Measurements from ENCODE around the gene F2RL3. TPM values are rescaled to one million over a fixed set of nuclear protein-coding genes. Genes with fewer than 3 reads are reported as not detected.

F2RL3 gene
- total and polyA plus RNA-seq, 2 of the 8 experiments (the other 6 are each of a cell fraction or from before 2014, with no cell fraction given): not detected

DNA sequence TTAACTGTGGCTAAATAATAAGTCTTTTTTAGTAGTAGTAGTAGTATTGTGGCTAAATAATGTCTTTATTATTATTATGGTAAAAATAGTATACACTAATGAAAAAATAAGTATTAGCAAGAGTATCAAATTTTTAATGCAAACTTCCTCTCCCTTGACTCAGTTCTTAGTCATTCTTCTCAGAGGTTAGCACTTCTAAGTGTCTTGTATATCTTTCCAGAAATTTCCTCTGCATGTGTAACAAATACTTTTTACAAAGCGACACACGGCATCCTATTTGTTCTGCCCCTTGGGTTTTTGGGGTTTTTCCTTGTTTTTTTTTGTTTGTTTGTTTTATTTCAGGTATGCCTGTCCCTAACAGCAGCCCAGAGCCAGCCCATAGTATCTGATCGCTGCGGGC is 38.7 kb upstream of the F2RL3 start:
- Histone ChIP-seq H3K14ac (ENCODE audit: insufficient read length) (no peak overlapping the region), H3K27ac (ENCODE audit: low read depth, low read length) (no peak overlapping the region), H2AK5ac (ENCODE audit: low read depth, low read length) (no peak overlapping the region), H4K8ac (ENCODE audit: extremely low read depth, insufficient read depth, low read length) (no peak overlapping the region), H4K91ac (replicated peaks; ENCODE audit: insufficient read length, low read length) (no peak overlapping the region), H3K79me2 (ENCODE audit: control insufficient read depth in 1 of 2, insufficient read depth in 2 of 2, low read length in 2 of 2) (no peaks in the 10 kb centered on the region), H3K23me2 (ENCODE audit: low read depth, low read length) (no peaks in the 10 kb centered on the region), H3K18ac (ENCODE audit: extremely low read depth, low read length) (no peak overlapping the region), H3K27me3 (replicated peaks in 1 of 4; ENCODE audit: control insufficient read depth in 3 of 4, extremely low read depth in 1 of 4, insufficient read depth in 3 of 4, low read length in 3 of 4) (no peaks in the 10 kb centered on the region), H2BK12ac (ENCODE audit: low read depth, low read length) (no peak overlapping the region), H3K4me2 (ENCODE audit: insufficient read depth in 1 of 2, low read depth in 2 of 2, low read length in 2 of 2) (no peak overlapping the region), H2AFZ (ENCODE audit: low read length) (no peak overlapping the region), H2BK20ac (ENCODE audit: low read length) (no peak overlapping the region), H2BK120ac (replicated peaks; ENCODE audit: low read depth, low read length) (no peak overlapping the region), H4K5ac (ENCODE audit: insufficient read length, low read depth, low read length) (no peak overlapping the region), H3K4ac (replicated peaks; ENCODE audit: insufficient read length, low read depth, low read length) (no peak overlapping the region), H3K23ac (ENCODE audit: insufficient read length) (no peak overlapping the region), H3K4me1 (replicated peaks in 1 of 4; ENCODE audit: control insufficient read depth in 3 of 4, insufficient read depth in 4 of 4, low read length in 3 of 4) (no peaks in the 10 kb centered on the region; a peak in 1 of 7 replicates), H2BK15ac (ENCODE audit: low read length) (no peak overlapping the region), H3K79me1 (ENCODE audit: low read depth, low read length) (no peaks in the 10 kb centered on the region), H3K36me3 (ENCODE audit: control insufficient read depth in 2 of 4, insufficient read depth in 4 of 4, low read length in 3 of 4) (peaks cover 25 to 85% (median 62%) of the 10 kb centered on the region in 4 experiments), H3K4me3 (ENCODE audit: extremely low read depth in 1 of 4, insufficient read depth in 2 of 4, low read depth in 3 of 4, low read length in 4 of 4) (no peak overlapping the region), H3K9ac (replicated peaks in 1 of 4; ENCODE audit: extremely low read depth in 1 of 4, low read depth in 3 of 4, low read length in 3 of 4) (no peak overlapping the region), H4K20me1 (replicated peaks in 1 of 2; ENCODE audit: control insufficient read depth in 1 of 2, insufficient read depth in 2 of 2, low read length in 2 of 2) (peaks cover 10 to 16% of the 10 kb centered on the region in 2 experiments), H3K9me3 (ENCODE audit: insufficient read depth in 2 of 2, low read depth in 1 of 2, low read length in 1 of 2) (no peaks in the 10 kb centered on the region), H2BK5ac (ENCODE audit: low read depth, low read length) (no peak overlapping the region), H3K56ac (replicated peaks; ENCODE audit: insufficient read length, low read depth, low read length) (no peak overlapping the region)
- TF ChIP-seq SUZ12 (IDR thresholded peaks at IDR 0.05; ENCODE audit: low read length) (no peak), JUND (IDR thresholded peaks at IDR 0.05; ENCODE audit: low read length) (no peak), GTF2F1 (IDR thresholded peaks at IDR 0.05; ENCODE audit: borderline replicate concordance, low read depth, low read length) (no peak), SRF (IDR thresholded peaks at IDR 0.05; ENCODE audit: low read depth, low read length) (no peak)
- POLR2A ChIA-PET (ENCODE audit: partially characterized antibody): interaction anchor here (0.6 kb wide), 1 partner anchor 43 kb away, joined by 3 read pairs; no protein-coding TSS in a partner anchor
- CTCF ChIA-PET (ENCODE audit: partially characterized antibody): no interaction called here
- WGBS, 2 experiments (ENCODE audit: extremely low coverage in 1 of 2, insufficient coverage in 1 of 2, insufficient read length in 1 of 2, insufficient replicate concordance in 2 of 2, low coverage in 1 of 2, low lambda C conversion rate in 2 of 2, missing lambda C conversion rate in 1 of 2): 95% methylated on average over 4 of the region's 4 CpGs; no CpG with 5 or more reads in 1 of the 2 experiments
- no peak for FAIRE-seq
- no peak for DNase-seq (ENCODE audit: low read depth in 1 of 2, low spot score in 2 of 2)

All from H1 (cell line).